ENCODE results near the gene SMOC2.

SMOC2 gene

DNA sequence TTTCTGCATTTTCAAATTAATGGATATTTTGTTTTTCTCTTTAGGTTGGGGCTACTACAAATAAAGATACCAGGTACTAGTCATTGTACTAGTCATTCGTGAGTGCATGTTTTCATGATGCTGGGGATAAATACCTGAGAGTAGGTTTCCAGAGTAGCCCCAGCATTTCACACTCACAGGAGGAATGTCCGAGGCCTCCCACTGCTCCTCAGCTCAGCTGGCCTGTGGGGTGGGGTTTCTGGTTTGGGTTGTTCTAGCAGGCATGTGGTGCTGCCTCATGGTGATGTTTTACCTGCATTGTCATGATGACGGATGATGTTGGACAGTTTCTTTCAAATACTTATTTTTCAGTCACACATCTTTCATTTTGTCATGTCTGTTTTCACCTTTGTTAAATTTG, 144.5 kb downstream of the SMOC2 start:
- no peak overlapping the region for H3K4me3 ChIP-seq (ENCODE audit: low read depth, low read length)
- DNase-seq (ENCODE audit: low read depth) = no peak
- TF ChIP-seq, protein P1, sequence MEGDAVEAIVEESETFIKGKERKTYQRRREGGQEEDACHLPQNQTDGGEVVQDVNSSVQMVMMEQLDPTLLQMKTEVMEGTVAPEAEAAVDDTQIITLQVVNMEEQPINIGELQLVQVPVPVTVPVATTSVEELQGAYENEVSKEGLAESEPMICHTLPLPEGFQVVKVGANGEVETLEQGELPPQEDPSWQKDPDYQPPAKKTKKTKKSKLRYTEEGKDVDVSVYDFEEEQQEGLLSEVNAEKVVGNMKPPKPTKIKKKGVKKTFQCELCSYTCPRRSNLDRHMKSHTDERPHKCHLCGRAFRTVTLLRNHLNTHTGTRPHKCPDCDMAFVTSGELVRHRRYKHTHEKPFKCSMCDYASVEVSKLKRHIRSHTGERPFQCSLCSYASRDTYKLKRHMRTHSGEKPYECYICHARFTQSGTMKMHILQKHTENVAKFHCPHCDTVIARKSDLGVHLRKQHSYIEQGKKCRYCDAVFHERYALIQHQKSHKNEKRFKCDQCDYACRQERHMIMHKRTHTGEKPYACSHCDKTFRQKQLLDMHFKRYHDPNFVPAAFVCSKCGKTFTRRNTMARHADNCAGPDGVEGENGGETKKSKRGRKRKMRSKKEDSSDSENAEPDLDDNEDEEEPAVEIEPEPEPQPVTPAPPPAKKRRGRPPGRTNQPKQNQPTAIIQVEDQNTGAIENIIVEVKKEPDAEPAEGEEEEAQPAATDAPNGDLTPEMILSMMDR (IDR thresholded peaks at IDR 0.05; ENCODE audit: insufficient read depth, low read depth, low read length, missing control alignments) = no peak

DNA sequence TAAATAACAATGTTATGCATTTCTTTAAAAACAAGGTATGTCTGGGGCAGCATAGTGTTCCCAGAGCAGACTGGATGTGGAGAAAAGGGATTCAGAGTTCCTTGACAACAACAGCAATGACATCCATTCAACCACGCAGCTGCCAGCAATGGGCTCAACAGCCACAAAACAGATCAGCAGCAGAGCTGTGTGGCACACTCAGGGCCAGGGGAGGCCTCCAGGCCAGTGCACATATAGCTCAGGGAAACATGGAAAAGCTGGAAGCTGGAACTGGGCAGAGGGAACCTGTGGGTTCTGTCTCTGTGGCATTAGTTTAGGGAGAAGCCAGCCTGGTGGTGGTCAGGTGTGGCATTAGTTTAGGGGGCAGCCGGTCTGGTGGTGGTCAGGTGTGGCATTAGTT, 148.3 kb downstream of the SMOC2 start:
- DNase-seq (ENCODE audit: low read depth) = no peak
- TF ChIP-seq, protein P1 (IDR thresholded peaks at IDR 0.05; ENCODE audit: insufficient read depth, low read depth, low read length, missing control alignments) = no peak
- H3K4me3 ChIP-seq (ENCODE audit: low read depth, low read length) = no peak overlapping the region

DNA sequence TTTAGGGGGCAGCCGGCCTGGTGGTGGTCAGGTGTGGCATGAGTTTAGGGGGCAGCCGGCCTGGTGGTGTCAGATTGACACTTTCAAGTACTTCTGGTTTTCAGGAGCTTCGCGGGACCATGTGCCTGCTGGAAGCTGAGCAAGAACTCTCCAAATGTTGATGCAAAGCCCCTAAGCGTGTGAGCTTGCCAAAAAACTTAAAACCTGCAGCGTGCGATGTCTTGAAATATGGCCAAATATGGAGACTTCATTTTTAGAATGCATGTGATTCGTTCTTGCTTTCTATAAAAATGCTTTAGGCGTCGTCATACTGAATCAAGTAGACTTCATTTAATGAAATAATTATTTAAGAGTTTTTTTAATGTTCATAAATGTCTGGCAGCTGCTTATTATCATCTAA, 149.4 kb downstream of the SMOC2 start:
- TF ChIP-seq, protein P1 (IDR thresholded peaks at IDR 0.05; ENCODE audit: insufficient read depth, low read depth, low read length, missing control alignments) = no peak
- H3K4me3 ChIP-seq (ENCODE audit: low read depth, low read length) = no peak overlapping the region
- DNase-seq (ENCODE audit: low read depth) = no peak

DNA sequence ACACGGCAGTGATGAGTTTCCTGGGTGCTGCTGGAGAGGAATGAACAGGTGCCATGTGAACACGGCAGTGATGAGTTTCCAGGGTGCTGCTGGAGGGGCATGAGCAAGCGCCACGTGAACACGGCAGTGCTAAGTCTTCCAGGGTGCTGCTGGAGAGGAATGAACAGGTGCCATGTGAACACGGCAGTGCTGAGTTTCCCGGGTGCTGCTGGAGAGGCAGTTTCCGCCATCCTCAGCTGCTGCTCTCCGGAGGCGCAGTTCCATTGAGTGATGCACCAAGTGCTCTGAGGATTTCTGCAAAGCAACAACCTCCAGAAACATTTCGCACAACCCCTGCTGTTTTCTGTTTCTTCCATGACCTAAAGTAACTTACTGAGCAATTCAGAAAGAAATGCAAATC, 155.4 kb downstream of the SMOC2 start:
- TF ChIP-seq, protein P1 (IDR thresholded peaks at IDR 0.05; ENCODE audit: insufficient read depth, low read depth, low read length, missing control alignments) = no peak
- no peak for DNase-seq (ENCODE audit: low read depth)
- no peak overlapping the region for H3K4me3 ChIP-seq (ENCODE audit: low read depth, low read length)

DNA sequence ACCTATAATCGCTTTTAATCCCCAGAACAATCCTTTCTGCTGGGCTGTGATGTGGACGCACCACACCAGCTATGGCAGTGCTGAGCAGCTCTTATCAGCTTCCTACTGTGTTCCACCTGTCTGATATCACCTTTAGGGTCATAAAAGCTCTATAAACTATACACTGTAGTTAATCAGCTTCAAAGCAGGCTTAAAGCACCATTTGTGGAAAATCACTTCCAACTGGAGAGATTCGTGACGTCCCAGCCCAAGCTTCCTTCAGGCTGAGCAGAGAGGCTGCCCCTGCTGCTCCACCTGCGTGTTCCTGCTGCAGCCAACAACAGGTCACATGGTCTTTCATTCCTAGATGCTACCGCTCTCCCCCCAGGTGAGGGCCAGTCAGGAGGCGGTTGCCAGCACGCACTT, 156.5 kb downstream of the SMOC2 start:
- DNase-seq (ENCODE audit: low read depth) = no peak
- TF ChIP-seq, protein P1 (IDR thresholded peaks at IDR 0.05; ENCODE audit: insufficient read depth, low read depth, low read length, missing control alignments) = no peak
- no peak overlapping the region for H3K4me3 ChIP-seq (ENCODE audit: low read depth, low read length)

DNA sequence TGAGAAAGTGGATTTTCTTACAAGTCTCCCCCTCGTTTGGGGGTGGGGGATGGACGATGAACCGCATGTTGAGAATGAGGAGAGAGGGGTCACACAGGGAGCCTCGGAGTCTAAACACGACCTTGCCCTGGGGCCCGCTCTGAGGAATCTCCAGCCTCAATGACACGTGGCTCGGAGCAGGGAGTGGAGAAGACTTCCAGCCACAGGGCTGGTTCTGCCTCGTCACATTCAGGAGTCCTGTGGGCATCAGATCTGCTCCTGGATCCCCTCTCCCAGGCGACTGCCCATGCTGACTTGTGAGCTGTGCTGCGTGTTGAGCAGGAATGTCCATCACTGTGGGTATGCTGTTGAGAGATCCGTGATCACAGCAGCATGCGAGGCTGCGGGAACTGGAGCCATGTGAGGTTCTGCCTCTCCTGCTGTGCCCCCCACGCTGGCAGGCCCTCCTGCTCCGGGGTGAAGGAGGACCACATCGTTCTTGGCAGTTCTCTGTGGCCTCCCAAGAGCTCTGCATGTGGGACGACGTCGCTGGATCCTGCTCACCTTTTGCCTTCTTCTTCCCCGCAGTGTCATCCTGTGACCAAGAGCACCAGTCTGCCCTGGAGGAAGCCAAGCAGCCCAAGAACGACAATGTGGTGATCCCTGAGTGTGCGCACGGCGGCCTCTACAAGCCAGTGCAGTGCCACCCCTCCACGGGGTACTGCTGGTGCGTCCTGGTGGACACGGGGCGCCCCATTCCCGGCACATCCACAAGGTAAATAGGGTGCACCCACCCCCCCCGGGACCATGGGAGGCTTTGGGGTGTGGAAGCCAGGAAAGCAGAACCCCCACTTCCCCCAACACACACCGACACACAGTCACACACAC, 157.5 kb downstream of the SMOC2 start:
- TF ChIP-seq, protein P1 (IDR thresholded peaks at IDR 0.05; ENCODE audit: insufficient read depth, low read depth, low read length, missing control alignments) = no peak
- no peak for DNase-seq (ENCODE audit: low read depth)
- no peak overlapping the region for H3K4me3 ChIP-seq (ENCODE audit: low read depth, low read length)

DNA sequence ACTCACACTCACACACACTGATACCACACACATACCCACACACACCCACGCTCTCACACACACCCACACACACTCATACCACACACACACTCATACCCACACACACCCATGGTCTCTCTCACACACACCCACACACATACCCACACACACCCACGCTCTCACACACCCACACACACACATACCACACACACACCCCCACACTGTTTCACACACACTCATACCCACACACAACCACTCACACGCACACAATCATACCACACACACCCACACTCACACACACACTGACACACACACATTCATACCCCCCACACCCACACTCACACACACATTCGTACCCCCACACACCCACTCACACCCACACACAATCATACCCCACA, 158.1 kb downstream of the SMOC2 start:
- no peak for DNase-seq (ENCODE audit: low read depth)
- TF ChIP-seq, protein P1 (IDR thresholded peaks at IDR 0.05; ENCODE audit: insufficient read depth, low read depth, low read length, missing control alignments) = no peak
- no peak overlapping the region for H3K4me3 ChIP-seq (ENCODE audit: low read depth, low read length)

Measured in GM12865 (cell line).